GM19468 (cell line): ENCODE data around the gene MRPS5.

ENCODE experiments used
- ATAC-seq: cut with Tn5 transposase; IDR thresholded peaks from one replicate; pipeline ENCODE4 v1.9.1; 2021; ENCODE audit warnings: mild to moderate bottlenecking, moderate library complexity, moderate number of reproducible peaks; ENCODE audit not compliant: unreplicated experiment; ENCODE audit errors: extremely low read depth

MRPS5 gene

GRCh38 chr2:95062242-95063085 is 59.1 kb downstream of the MRPS5 start:
- ATAC-seq, result no peak

DNA sequence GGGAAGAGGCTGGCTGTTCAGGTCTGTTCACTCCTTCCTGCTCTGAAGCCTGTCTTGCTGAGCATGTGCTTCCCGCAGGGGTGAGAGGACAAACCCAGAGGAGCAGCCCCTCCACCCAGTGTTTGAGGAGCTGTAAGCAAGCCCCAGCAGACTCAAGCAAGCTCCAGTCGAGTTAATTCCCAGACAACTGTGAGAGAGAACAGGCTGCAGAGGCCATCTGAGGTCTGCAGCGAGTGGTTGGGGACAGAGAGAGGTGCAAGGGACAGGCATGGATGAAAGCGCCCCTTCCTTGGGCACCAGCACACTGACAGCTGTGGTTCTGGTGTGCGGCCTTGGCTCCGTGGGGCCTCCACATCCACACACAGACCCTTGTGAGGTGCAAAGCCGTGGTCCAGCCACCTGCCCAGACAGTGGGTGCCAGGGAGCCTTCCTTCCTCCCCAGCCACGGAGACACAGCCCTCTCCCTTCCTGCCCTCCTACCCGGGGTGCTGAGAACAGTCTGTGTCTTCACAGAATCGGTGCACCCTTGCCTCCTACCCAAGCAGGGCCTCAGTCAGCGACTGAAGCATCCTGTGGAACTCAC is 59.9 kb downstream of the MRPS5 start:
- ATAC-seq, result no peak

- ATAC-seq, result no peak
Measured at GRCh38 chr2:95061119-95061512, 60.5 kb downstream of the MRPS5 start.

GRCh38 chr2:95060446-95061118 is 61.0 kb downstream of the MRPS5 start:
- ATAC-seq, result no peak

- ATAC-seq, result no peak
Measured at GRCh38 chr2:95059656-95060370, 61.8 kb downstream of the MRPS5 start.

DNA sequence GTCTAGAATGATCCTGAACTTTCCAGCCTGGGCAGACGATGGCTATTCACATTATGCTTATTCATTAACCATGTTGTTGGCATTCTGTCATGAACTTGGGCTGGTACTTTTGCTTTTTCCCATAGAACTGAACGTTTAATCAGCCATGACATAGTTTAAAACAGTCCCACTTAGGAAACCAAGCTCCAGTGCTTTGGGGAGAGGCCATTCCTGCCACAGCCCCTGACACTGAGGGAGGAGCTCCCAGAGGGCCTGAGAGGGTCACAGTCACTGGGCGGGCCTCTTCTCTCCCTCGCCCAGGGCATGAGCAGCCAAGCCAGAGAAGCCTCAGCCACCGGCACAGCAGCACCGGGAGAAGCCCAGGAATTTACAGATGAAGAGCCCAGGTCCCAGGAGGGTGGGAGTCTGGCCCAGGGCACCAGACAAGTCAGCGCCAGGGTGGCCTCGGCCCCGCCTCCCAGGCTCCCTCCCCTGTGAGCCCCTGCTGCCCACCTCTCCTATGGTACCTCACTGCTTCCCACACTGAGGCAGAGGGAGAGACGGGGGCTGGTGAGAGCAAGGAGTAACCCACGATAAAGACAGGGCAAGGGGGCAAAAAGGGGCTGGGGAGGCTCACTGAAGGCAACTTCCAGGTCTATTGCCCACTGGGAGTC is 62.5 kb downstream of the MRPS5 start:
- no peak for ATAC-seq

- no peak for ATAC-seq
Measured at GRCh38 chr2:95058466-95058988, 63.1 kb downstream of the MRPS5 start.

DNA sequence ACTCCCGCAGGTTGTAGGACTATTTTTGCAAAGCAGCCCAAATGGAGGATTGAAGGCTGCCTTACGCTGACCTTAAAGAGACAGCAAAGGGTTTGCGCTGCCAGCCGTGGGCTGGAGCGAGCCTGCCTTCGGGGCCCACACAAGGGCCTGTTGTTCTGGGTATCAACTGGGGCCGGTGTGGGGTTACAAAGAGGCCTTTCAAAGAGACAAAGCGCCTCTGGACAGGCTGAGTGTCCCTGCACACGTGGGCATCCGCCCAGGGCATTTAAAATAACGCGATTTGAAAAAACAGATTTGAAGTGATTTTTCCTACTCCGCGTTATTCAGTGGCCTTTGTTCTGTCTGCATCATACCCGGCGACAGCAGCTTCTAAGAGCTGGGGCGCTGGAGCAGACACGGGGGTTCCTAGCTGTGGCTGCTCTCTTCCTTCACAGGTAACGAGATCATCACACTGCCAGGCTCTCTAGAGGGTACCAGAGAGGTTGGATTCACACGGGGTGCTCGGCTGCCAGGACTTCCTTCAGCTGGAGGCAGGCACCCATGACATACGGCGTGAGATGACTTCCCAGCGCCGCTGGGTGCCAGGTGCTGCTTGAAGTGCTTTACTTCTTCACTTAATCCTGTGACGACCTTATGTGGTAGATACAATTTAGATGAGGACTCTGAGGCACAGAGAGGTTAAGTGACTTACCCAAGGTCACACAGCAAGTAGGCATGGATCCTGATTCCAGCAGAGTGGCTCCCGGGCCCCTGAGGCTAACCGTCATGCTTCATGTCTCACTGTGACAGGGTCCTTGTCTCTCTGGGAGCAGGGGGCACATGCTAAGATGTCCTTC is 63.9 kb downstream of the MRPS5 start:
- ATAC-seq, result no peak

DNA sequence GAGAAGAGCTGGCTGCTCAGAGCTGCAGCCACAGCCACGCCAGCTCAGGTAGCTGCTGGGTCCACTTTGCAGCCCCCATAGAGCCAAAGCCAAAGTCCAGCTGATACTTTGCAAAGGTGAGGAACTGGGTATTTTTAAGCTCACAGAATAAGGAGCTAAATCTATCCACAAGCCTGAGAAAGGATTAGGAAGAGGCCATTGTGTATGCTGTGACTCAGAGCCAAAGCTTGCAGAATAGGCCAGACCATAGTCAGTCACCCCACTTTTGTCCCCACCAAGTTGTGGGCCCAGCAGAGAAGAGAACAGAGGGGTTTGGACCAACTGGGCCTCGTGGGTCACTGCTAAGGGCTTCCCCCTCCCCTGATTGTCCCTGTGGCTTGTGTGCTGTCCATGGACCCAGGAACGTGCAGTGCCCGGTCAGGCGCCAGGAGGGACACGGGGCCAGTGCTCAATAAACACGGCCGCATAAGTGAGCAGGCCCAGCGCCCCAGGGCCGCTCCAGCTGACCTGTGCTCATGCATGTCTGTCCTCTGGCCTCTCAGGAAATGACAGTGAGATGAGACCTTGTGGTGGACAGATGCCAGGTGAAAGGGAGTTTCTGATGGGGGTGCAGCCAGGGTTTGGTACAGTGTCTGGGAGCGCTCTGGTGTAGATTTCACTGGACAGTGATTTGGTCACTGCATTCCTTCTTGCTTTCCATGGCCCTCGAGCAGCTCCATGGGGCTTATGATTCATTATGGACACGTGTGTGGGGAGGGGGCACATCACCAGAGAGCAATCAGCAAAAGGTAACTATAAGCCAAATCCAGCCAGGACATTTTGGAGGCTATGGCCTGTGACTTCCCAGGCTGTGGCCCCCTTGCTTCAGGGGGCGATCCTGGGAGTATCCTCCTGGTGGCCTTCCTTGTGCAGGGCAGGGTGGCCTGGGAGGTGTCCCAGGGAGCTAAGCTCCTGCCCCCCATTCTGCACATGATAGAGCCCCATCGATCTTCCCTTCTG is 64.8 kb downstream of the MRPS5 start:
- no peak for ATAC-seq

DNA sequence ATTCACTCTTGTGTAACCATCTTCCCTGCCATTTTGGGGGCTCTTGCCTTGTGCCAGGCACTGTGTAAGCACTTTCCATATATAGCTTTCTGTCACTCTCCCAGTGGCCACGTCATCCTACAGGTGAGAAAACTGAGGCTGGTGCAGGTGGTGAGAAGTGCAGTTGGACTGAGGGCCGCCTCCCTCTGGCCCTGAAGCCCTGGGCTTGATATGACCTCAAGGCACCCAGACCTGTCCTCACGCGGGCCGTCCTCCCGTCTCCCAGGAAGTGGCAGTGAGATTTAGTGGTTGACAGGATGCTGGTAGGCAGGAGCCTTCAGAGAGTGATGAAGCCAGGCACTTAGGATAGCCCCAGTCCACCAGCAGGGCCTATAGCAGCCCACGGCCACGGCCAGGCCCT is 65.6 kb downstream of the MRPS5 start:
- no peak for ATAC-seq

- no peak for ATAC-seq
Measured at GRCh38 chr2:95055262-95055661, 66.3 kb downstream of the MRPS5 start.

DNA sequence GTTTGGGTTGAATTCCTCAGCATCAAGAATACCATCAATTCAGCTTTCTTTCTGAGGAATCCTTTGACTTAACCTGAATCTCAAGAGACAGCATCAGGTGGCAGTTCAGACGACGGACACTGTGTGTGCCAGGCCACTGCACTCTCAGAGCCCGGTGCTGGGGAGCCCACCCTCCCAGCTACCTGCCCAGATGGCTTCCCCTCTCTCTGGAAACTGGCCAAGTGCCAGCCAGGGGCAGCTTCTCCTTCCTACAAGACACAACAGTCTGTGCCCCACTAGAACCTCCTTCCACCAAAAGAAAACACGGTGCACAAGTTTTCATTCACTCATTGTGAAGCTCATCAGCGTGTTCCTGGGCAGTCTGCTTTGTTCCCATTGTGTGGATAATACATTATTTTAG is 67.6 kb downstream of the MRPS5 start:
- ATAC-seq, result no peak

DNA sequence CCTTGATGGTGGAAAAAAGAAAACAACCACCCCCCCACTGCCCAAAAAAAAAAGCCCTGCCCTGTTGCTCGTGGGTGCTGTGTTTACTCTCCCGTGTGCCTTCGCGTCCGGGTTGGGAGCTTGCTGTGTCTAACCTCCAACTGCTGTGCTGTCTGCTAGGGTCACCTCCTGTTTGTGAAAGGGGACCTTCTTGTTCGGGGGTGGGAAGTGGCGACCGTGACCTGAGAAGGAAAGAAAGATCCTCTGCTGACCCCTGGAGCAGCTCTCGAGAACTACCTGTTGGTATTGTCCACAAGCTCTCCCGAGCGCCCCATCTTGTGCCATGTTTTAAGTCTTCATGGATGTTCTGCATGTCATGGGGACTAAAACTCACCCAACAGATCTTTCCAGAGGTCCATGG is 68.1 kb downstream of the MRPS5 start:
- ATAC-seq, result no peak

DNA sequence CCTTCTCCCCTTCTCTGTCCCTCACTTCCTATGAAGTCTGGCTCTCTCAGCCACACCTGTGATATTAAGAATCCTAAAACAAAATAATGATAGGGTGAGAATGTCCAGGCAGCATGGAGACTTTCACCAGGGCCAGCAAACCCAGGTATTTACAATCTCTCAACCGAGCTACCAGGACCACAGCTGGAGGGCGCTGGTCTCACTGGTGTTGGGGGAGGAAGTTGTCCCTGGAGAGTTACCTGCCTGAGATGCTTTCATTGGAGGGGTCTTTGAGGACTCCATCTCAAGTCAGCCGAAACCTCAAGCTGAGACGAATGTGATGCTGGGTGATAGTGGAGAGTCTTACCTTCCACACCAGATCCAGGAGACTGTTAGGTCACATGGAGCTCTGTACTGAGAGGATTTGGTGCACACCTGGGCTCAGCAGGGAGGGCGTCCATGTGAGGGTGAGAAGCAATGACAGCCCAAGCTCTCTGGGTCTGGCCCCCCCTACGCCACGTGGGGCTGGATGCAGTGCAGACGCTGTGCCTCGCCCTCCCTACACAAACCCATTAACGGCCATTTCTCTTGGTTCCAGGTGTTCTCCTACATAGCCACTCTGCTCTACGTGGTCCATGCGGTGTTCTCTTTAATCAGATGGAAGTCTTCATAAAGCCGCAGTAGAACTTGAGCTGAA is 68.7 kb downstream of the MRPS5 start:
- no peak for ATAC-seq

- ATAC-seq, result no peak
Measured at GRCh38 chr2:95052307-95052706, 69.3 kb downstream of the MRPS5 start.

- ATAC-seq, result no peak
Measured at GRCh38 chr2:95051626-95052025, 70.0 kb downstream of the MRPS5 start.
